GM19438 (cell line): ENCODE results near the gene MACROD2.

Source experiments
- ATAC-seq: cut with Tn5 transposase; IDR thresholded peaks from one replicate; pipeline ENCODE4 v1.9.1; 2021; ENCODE audit warnings: low read depth; ENCODE audit not compliant: unreplicated experiment

MACROD2 gene

GRCh38 chr20:14386726-14387125 is 391.4 kb downstream of the MACROD2 start:
- ATAC-seq: no peak

- no peak for ATAC-seq
Measured at GRCh38 chr20:14401479-14402138, 406.3 kb downstream of the MACROD2 start.

GRCh38 chr20:14404515-14404914 is 409.2 kb downstream of the MACROD2 start:
- no peak for ATAC-seq

GRCh38 chr20:14406495-14406894 is 411.2 kb downstream of the MACROD2 start:
- peak; percentile 73 for ATAC-seq

- no peak for ATAC-seq
Measured at GRCh38 chr20:14407336-14407735, 412.0 kb downstream of the MACROD2 start.

GRCh38 chr20:14410869-14411555 is 415.7 kb downstream of the MACROD2 start:
- ATAC-seq: no peak

- no peak for ATAC-seq
Measured at GRCh38 chr20:14412065-14412681, 416.9 kb downstream of the MACROD2 start.

- ATAC-seq: no peak
Measured at GRCh38 chr20:14413835-14414234, 418.5 kb downstream of the MACROD2 start.

GRCh38 chr20:14414560-14414959 is 419.2 kb downstream of the MACROD2 start:
- ATAC-seq: no peak

- no peak for ATAC-seq
Measured at GRCh38 chr20:14415467-14415866, 420.2 kb downstream of the MACROD2 start.

- ATAC-seq: no peak
Measured at GRCh38 chr20:14418376-14418775, 423.1 kb downstream of the MACROD2 start.

GRCh38 chr20:14422892-14423291 is 427.6 kb downstream of the MACROD2 start:
- no peak for ATAC-seq

GRCh38 chr20:14431568-14431967 is 436.3 kb downstream of the MACROD2 start:
- ATAC-seq: no peak

GRCh38 chr20:14432085-14432484 is 436.8 kb downstream of the MACROD2 start:
- ATAC-seq: no peak

- ATAC-seq: no peak
Measured at GRCh38 chr20:14432597-14432996, 437.3 kb downstream of the MACROD2 start.

GRCh38 chr20:14434384-14435136 is 439.2 kb downstream of the MACROD2 start:
- ATAC-seq: no peak

- no peak for ATAC-seq
Measured at GRCh38 chr20:14441201-14441600, 445.9 kb downstream of the MACROD2 start.

GRCh38 chr20:14444106-14444505 is 448.8 kb downstream of the MACROD2 start:
- no peak for ATAC-seq

- ATAC-seq: no peak
Measured at GRCh38 chr20:14445310-14445709, 450.0 kb downstream of the MACROD2 start.

- ATAC-seq: no peak
Measured at GRCh38 chr20:14445902-14446301, 450.6 kb downstream of the MACROD2 start.

- ATAC-seq: no peak
Measured at GRCh38 chr20:14446446-14446845, 451.1 kb downstream of the MACROD2 start.
